ENCODE measurements around the gene COX7A2L. TPM values are rescaled to one million over a fixed set of nuclear protein-coding genes. Genes with fewer than 3 reads are reported as not detected.

Gene COX7A2L
- total RNA-seq, 1 donor from 2014 or later, result 230 TPM

- DNase-seq, result no peak
Observed at GRCh38 chr2:42315844-42316470, 45.1 kb downstream of the COX7A2L start.

- peak; percentile 35 for DNase-seq
Observed at GRCh38 chr2:42314892-42315468, 46.0 kb downstream of the COX7A2L start.

GRCh38 chr2:42312106-42312505 lies 48.9 kb downstream of the COX7A2L start:
- DNase-seq, result no peak

DNA sequence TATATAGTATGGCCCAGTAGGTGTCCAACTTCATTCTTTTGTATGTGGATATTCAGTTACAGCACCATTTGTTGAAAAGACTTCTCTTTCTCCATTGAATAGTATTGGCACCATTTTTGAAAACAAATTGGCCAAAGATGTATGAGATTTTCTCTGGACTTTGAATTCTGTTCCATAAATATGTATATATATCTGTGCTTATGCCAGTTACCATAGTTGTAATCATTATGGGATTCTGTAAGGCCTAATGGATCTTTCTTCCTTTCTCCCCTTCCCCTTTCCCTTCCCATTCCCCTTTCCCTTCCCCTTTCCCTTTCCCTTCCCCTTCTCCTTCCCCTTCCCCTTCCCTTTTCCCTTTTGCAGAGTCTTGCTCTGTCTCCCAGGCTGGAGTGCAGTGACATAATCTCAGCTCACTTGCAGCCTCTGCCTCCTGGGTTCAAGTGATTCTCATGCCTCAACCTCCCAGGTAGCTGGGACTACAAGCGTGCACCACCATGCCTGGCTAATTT lies 51.0 kb downstream of the COX7A2L start:
- no peak for DNase-seq

GRCh38 chr2:42309366-42309765 lies 51.7 kb downstream of the COX7A2L start:
- DNase-seq, result no peak

DNA sequence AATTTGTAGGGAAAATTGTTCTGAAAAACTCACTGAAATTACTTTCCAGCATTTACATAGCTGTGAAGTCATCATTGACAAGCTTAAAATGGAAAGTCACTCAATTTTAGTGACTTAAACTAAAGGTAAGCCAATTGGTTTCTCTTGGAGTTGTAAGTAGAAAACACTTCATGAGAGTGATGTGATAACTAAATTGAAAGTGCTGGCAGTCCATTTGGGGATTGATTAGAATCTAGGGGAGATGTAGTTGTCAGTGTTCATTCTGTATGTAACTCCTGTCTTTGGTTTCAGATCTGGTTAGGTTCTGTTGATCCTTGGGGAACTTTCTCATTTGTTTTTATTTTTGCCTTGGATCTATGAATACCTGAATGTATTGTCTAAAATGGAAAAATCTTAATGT lies 53.8 kb downstream of the COX7A2L start:
- DNase-seq, result no peak

DNA sequence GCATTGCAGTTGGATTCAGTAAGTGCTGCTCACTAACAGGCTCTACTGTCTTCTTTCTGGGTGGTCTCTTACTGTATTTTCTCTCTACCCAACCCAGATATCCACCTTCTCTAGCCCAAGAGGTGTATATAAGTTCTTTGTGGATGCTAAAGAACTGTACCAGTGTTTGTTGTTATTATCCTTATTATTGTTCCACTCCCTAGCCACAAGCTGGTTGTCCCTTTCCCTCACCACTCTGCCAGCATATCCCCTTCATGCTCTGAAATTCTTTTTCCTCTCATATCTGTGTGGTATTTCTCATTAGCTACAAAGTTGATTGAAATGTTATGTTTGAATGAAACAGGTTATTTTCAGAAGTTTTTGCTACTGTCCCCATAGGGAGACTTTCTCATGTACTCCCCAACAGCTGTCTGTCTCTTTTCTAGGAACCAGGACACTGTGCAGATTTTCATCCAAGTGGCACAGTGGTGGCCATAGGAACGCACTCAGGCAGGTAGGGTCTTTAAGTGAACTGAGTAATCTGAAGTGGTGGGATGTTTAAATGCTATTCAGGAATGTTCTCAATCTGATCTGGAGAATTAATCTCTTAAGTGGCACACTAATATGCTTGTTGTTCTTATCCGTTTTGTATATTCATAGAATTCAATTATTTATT lies 56.8 kb downstream of the COX7A2L start:
- DNase-seq, result no peak

DNA sequence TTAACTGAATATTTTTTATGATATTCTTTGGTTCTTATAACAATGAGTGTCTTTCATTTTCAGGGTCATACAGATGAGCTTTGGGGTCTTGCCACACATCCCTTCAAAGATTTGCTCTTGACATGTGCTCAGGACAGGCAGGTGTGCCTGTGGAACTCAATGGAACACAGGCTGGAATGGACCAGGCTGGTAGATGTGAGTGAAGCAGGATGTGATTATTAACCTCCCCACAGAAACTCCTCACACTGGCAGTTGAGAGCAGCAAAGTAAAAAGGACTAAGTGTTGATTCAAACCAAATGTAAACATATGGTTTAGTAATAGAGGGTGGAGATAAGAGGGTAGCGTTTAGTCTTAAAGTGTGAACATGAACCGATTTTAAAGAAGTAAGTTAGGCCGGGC lies 57.8 kb downstream of the COX7A2L start:
- DNase-seq, result no peak

- no peak for DNase-seq
Observed at GRCh38 chr2:42300527-42300926, 60.5 kb downstream of the COX7A2L start.

Other genes starting within 250 kb of the COX7A2L start
- gene EML4, start 191.9 kb downstream of the COX7A2L start, total RNA-seq, result 21.6 and 28.4 TPM in 2 replicates
- not detected in 2 replicates for gene KCNG3, start 132.8 kb upstream of the COX7A2L start, total RNA-seq
- gene MTA3, start 207.4 kb upstream of the COX7A2L start, total RNA-seq, result 31.0 and 32.9 TPM in 2 replicates